Activated CD8-positive, alpha-beta memory T cell treated with anti-CD3 and anti-CD28 coated beads, Interleukin-2, amount 50 U/mL, for 4 hours (primary cell): ENCODE data around the gene PRDX6.
"Not testable (repeated sequence)": the region's sequence is repeated elsewhere in the genome, so short reads cannot be mapped to it uniquely, and the experiment has no call there.

ENCODE experiments used
- DNase-seq: peaks from one replicate; pipeline ENCODE4 v3.0.0-alpha.2; 2020

Gene PRDX6

GRCh38 chr1:173503391-173503790 lies 26.3 kb downstream of the PRDX6 start:
- DNase-seq, result no peak

DNA sequence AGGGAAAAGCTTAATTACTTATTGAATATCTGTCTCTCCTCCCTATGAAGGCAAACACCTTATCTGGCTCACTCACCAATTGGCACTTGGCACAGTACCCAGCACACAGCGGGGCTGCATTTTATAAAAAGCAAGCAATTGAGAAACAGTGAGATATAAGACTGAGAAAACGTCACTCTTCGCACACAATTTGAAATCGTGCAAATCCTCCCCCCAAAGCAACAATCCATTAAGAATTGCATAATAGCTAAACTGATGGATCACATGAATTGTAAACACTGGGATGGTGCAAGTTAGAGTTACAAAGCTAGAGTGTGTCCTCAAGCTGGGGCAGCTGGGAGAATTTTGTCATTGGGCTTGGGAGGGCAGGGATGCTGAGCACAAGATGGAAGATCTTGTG lies 27.1 kb downstream of the PRDX6 start:
- DNase-seq, result no peak

- DNase-seq, result no peak
Measured at GRCh38 chr1:173505391-173505790, 28.3 kb downstream of the PRDX6 start.

DNA sequence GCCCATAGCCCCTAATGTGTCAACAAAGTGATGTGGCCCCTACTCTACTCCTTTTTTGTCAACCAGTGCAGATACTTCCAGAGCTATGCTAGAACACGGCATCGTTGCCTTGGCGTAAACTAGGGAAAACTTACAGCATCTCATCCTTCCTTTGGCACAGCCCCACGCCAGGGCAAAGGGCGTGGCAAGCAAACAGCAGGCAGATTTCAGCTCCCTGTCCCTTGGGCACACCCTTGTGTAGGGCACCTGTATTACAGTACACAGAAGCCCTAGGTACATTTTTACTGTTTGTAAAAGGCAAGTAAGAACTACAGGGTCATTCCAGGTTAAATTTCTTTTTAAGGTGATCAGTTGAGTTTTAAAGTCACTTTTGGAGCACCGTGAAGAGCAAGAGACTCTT lies 29.3 kb downstream of the PRDX6 start:
- no peak for DNase-seq

DNA sequence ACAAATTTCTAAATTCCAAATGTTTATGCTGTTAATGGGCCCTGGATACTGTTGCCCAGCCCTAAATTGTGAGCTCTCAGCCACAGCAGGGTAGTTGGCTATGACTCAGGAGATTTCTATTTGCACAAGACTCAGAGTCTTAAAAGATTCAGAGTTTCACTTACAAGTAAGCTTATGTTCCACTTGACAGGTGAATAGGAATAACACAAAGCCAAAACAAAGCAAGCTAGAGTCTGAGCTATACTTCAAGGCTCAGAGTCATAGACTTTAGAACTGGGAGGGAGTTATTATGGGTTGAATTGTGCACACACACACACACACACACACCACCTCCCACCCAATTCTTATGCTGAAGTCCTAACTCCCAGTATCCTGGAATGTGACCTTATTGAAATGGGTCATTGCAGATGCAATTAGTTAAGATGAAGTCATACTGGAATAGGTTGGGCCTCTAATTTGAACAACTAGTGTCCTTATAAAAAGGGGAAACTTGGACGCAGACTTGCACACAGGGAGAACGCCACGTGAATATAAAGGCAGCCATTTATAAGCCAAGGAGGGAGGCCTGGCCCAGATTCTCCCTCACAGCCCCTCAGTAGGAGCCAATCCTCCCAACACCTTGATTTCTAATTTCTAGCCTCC lies 30.2 kb downstream of the PRDX6 start:
- no peak for DNase-seq

GRCh38 chr1:173507847-173508209 lies 30.7 kb downstream of the PRDX6 start:
- DNase-seq, result no peak

DNA sequence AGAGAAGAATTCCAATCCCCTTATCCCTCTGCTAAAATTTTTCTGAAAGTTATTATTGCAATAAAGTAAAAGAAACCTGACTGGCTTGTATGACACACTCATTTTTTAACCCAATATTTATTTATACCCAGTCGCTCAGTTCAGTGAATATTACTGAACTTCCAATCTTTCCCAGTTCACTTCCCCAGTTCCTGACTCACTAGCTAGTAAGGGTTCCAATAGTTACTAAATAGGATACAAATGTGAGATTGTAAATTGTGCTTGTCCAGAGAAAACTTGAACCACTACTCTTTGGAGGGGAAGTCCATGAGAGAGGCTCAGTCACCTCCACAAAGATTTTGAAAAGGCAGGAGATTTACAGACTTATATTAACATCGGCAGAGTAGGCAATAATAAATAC lies 31.4 kb downstream of the PRDX6 start:
- DNase-seq, result no peak

GRCh38 chr1:173509797-173510196 lies 32.7 kb downstream of the PRDX6 start:
- no peak for DNase-seq

GRCh38 chr1:173514503-173514902 lies 37.4 kb downstream of the PRDX6 start:
- not testable (repeated sequence) for DNase-seq

DNA sequence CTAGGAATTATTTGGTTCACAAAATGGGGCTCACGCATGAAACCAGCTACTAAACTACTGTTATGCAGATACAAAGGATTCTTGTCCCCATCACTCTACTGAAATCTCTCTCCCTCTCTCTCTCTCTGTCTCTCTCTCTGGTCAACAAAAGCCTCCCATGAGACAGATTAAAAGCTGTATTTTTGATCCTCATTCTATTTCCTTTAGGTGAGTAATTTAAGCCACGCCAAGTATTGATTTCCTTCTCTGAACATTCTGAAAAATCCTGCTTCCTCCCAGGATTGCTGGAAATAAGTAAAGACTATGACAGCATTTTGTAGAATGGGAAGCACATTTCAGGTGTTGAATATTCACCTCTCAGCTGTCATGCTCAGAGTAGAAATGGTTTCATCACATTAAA lies 43.7 kb downstream of the PRDX6 start:
- no peak for DNase-seq

GRCh38 chr1:173523329-173523728 lies 46.2 kb downstream of the PRDX6 start:
- no peak for DNase-seq

DNA sequence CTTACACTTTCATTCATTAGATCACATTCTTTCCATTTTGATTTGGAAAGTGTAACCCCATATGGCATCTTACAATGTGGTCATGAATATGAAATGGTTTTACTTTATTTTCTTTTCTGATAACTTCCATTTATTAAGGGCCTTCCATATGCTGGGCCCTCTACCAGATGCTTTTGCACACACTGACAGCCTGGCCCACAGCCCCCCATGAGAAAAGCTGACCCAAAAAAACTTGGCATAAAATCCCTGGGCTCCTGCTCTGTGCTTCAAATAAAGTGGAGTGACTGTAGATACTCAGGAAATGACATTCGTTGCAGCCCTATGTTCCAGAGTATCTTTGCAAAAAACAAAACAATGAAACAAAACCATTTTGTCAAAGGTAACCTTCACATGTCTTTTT lies 48.8 kb downstream of the PRDX6 start:
- no peak for DNase-seq

DNA sequence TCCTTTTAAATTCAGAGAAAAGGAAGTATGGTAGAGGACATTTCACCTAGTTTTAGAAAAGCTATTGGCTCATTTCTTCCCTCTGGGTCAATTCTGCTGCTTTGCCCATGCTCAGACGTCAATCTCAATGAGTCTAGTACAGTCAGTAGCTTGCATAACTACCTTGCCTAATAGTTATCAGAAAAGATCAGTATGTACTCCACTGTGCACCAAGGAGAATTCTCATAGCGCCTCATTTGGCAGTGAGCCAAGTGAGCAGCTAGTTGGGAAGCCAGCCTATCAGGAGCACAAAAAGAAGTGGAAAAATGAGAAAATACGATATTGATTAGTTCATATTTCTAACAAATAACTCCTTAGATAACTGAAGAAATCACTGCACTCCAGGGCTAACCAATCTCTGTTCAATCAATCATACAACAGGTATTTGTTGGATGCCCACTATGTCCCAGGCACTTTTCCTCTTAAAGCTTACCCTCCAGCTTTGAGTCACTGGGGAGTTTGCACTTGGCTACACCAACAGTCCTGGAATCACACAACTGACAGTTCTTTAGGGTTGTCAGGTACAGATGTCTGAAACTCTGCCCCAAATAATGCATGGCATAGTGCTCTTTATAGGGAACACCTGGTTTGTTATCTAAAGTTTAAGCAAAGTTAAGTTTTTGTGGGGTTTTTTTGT lies 50.2 kb downstream of the PRDX6 start:
- no peak for DNase-seq

GRCh38 chr1:173529106-173529505 lies 52.0 kb downstream of the PRDX6 start:
- DNase-seq, result no peak

DNA sequence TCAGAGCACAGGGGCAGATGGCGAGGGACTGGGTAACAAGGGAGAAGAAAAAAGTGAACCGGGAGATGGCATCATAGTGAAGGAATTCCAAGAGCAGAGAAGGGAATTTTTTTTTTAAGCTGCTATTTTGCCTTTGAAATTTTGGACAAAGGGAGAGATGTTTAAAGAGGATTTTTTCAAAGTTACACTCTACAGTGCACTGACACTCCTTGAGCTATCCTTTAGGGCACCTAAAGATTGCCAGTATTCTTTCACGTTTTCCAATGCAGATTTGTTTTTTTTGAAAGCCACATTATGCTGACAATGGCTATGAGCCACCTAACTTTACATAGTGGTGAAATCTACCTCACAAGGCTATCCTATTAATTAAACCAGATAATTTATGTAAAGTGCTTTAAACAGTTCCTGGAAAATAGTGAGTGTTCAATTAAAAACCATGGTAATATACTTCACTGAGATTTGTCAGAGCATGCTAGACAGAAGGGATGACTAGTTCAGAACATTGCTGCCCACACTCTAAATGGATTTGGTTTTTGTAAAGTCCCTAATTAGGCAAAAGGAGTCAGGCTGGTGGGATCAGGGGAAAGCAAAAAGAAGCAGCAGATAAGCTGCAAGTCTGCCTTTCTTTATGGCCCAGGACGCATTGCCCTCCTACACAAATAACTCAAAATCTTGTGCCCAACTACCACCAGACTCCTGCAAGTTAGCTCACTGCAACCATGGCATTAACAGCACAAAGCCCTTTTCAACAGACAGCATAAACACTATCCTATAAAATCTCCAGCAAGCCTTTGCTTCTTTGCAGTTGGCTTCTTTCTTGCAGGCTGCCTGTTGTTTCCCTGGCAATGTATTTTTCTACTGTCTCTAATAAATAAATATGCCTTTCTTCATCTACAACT lies 53.9 kb downstream of the PRDX6 start:
- DNase-seq, result no peak

GRCh38 chr1:173532237-173532636 lies 55.1 kb downstream of the PRDX6 start:
- DNase-seq, result no peak

- no peak for DNase-seq
Measured at GRCh38 chr1:173536223-173536622, 59.1 kb downstream of the PRDX6 start.
